CD4-positive, alpha-beta memory T cell (primary cell): ENCODE results near the gene COX20. TPM values are rescaled to one million over a fixed set of nuclear protein-coding genes. Genes with fewer than 3 reads are reported as not detected.

Source experiments
- CTCF ChIA-PET: fragments of 350-600 bp; sonication (Branson Sonifier 250); formaldehyde crosslinking; loops from one replicate; lab custom pipeline; 2021; ENCODE audit warnings: inconsistent platforms; ENCODE audit not compliant: partially characterized antibody; lab: Charles Lee
- POLR2A ChIA-PET: fragments of 350-600 bp; sonication (Branson Sonifier 250); formaldehyde crosslinking; loops from one replicate; lab custom pipeline; 2021; ENCODE audit not compliant: partially characterized antibody; lab: Charles Lee
- DNase-seq, 5 donors: peaks; one replicate each; pipeline versions ENCODE4 v3.0.0 to v3.0.0-alpha.2; 2020 to 2022; ENCODE audit warnings: mixed read lengths in 1 of 5
- H3K27ac ChIP-seq: one replicate; pipeline ENCODE4 v1.7.0; 2013; ENCODE audit warnings: low read depth, low read length
- H3K27me3 ChIP-seq: 2 replicates; pipeline ENCODE4 v1.7.0; 2013; ENCODE audit warnings: mild to moderate bottlenecking, low read length, moderate library complexity; ENCODE audit not compliant: insufficient read depth
- H3K36me3 ChIP-seq: 2 replicates; pipeline ENCODE4 v1.7.0; 2013; ENCODE audit warnings: mild to moderate bottlenecking, low read length, moderate library complexity; ENCODE audit not compliant: insufficient read depth
- H3K4me1 ChIP-seq: 2 replicates; pipeline ENCODE4 v1.7.0; 2013; ENCODE audit warnings: mild to moderate bottlenecking, low read length, moderate library complexity; ENCODE audit not compliant: insufficient read depth
- H3K4me3 ChIP-seq, 2 donors: one replicate each; pipeline ENCODE4 v1.7.0; 2013; ENCODE audit warnings: low read length in 2 of 2, mild to moderate bottlenecking in 1 of 2
- H3K9me3 ChIP-seq, 2 donors: one replicate each; pipeline ENCODE4 v1.7.0; 2013; ENCODE audit warnings: low read length in 2 of 2, control low read depth in 1 of 2; ENCODE audit not compliant: control insufficient read depth in 1 of 2
- H3K27ac Mint-ChIP-seq, 7 donors: one replicate each; pipeline ENCODE4 v1.8.0; 2020 to 2021; ENCODE audit warnings: mixed read lengths in 7 of 7, mild to moderate bottlenecking in 6 of 7, inconsistent platforms in 3 of 7, moderate library complexity in 3 of 7
- H3K27me3 Mint-ChIP-seq, 2 donors: one replicate each; pipeline ENCODE4 v1.8.0; 2020 to 2021; ENCODE audit warnings: mixed read lengths in 2 of 2
- H3K36me3 Mint-ChIP-seq, 2 donors: one replicate each; pipeline ENCODE4 v1.8.0; 2020 to 2021; ENCODE audit warnings: mixed read lengths in 2 of 2, inconsistent platforms in 1 of 2, mild to moderate bottlenecking in 1 of 2
- H3K4me1 Mint-ChIP-seq, 4 donors: one replicate each; pipeline ENCODE4 v1.8.0; 2020 to 2021; ENCODE audit warnings: mixed read lengths in 4 of 4, mild to moderate bottlenecking in 1 of 4
- H3K4me3 Mint-ChIP-seq, 8 donors: one replicate each; pipeline ENCODE4 v1.8.0; 2020 to 2021; ENCODE audit warnings: mixed read lengths in 8 of 8, mild to moderate bottlenecking in 7 of 8, moderate library complexity in 6 of 8, inconsistent platforms in 3 of 8
- H3K9me3 Mint-ChIP-seq, 8 donors: one replicate each; pipeline ENCODE4 v1.8.0; 2020 to 2021; ENCODE audit warnings: mixed read lengths in 8 of 8, mild to moderate bottlenecking in 5 of 8, inconsistent platforms in 3 of 8, moderate library complexity in 1 of 8
- intact Hi-C: fragments of 100-400 bp; cut with micrococcal nuclease; formaldehyde crosslinking; loops from one replicate; pipeline ENCODE4 v1.15.1; 2023
- polyA plus RNA-seq, 2 donors: library from polyadenylated mRNA; unstranded; fragments of 300-500 nt; fragmentation: Illumina TruSeq; gene quantifications; one replicate each; pipeline ENCODE4 v1.2.3, GENCODE V29; 2021
- total RNA-seq, 2 experiments: library from RNA; stranded (reverse); gene quantifications; one replicate each; pipeline ENCODE4 v1.2.3, GENCODE V29; 2021

Gene COX20
- total and polyA plus RNA-seq, 4 experiments from 2014 or later: 31.3 to 65.7 (median 37.8) TPM

- intact Hi-C loops: no loop called here
- H3K9me3 Mint-ChIP-seq: peaks cover 0 to 1% (median 0%) of the 10 kb centered on the region in 8 donors
- Histone ChIP-seq H3K36me3 (peaks cover 48% of the 10 kb centered on the region), H3K27ac (no peak overlapping the region), H3K4me3 (no peak overlapping the region), H3K4me1 (peaks cover 43% of the 10 kb centered on the region), H3K9me3 (no peaks in the 10 kb centered on the region), H3K27me3 (no peaks in the 10 kb centered on the region)
- POLR2A ChIA-PET: interaction anchor here (25.0 to 25.4 kb wide), 2 partner anchors 2 to 9 kb away, joined by 1465 read pairs; partner anchors contain the start of genes COX20 and HNRNPU
- H3K4me3 Mint-ChIP-seq: no peak overlapping the region
- H3K4me1 Mint-ChIP-seq: peaks cover 35 to 90% (median 51%) of the 10 kb centered on the region in 4 donors
- H3K27me3 Mint-ChIP-seq: no peaks in the 10 kb centered on the region
- CTCF ChIA-PET: interaction anchor here (0.9 to 2.7 kb wide), 4 partner anchors 10 to 196 kb away, joined by 3 to 9 read pairs (median 7); no protein-coding TSS in a partner anchor
- DNase-seq: no peak
- H3K36me3 Mint-ChIP-seq: peaks cover 49 to 88% of the 10 kb centered on the region in 2 donors
- H3K27ac Mint-ChIP-seq: peak overlapping the region in 4 of 7 donors; percentile 6 to 57 (median 22)
Observed at GRCh38 chr1:244846653-244847052, 11.2 kb downstream of the COX20 start.

DNA sequence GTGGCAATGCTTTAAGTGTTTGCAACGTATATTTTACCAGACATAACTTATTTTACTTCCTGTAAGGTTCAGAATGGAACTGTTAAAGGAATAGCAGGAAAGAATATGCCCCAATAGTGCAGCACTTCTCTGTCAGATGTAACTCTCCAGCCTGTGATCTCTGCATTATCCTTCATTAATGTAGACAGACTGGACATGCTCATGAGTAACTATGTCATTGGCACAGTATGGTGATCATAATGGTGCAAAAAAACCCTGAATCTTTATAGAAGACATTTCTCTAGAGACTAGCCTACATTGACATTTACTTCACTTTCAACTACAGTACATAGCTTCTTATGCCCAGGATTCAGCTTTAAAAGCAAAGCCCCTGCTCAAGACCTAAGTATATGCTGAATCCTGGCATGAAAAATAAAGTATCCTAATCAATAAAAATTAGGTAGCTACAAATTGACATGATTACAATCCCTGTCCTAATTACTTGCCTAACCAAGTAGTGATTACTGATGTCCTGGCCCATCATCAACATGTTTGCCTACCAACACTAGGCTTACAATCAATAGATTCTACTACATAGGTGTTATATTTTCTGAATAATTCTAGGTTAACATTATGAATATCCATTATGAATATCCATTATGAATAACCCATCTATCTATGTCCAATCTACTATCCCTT is 13.9 kb downstream of the COX20 start:
- Histone ChIP-seq H3K36me3 (peaks cover 48% of the 10 kb centered on the region), H3K4me1 (peaks cover 62% of the 10 kb centered on the region), H3K4me3 (no peak overlapping the region), H3K9me3 (no peaks in the 10 kb centered on the region), H3K27ac (no peak overlapping the region), H3K27me3 (no peaks in the 10 kb centered on the region)
- Mint-ChIP-seq H3K27ac (peak overlapping the region in 5 of 7 donors; percentile 12 to 60 (median 50)), H3K4me1 (peaks cover 42 to 93% (median 58%) of the 10 kb centered on the region in 4 donors), H3K36me3 (peaks cover 51 to 87% of the 10 kb centered on the region in 2 donors), H3K4me3 (peak overlapping the region in 1 of 8 donors; percentile 14), H3K9me3 (no peaks in the 10 kb centered on the region), H3K27me3 (no peaks in the 10 kb centered on the region)
- POLR2A ChIA-PET: interaction anchor here (0.7 to 25.4 kb wide), 5 partner anchors 5 to 121 kb away, joined by 3 to 1465 read pairs (median 17); partner anchors contain the start of genes COX20 and HNRNPU
- CTCF ChIA-PET: interaction anchor here (0.7 to 1.7 kb wide), 5 partner anchors 10 to 120 kb away, joined by 3 to 6 read pairs (median 3); partner anchors contain the start of gene COX20
- intact Hi-C loops: no loop called here
- DNase-seq: no peak

DNA sequence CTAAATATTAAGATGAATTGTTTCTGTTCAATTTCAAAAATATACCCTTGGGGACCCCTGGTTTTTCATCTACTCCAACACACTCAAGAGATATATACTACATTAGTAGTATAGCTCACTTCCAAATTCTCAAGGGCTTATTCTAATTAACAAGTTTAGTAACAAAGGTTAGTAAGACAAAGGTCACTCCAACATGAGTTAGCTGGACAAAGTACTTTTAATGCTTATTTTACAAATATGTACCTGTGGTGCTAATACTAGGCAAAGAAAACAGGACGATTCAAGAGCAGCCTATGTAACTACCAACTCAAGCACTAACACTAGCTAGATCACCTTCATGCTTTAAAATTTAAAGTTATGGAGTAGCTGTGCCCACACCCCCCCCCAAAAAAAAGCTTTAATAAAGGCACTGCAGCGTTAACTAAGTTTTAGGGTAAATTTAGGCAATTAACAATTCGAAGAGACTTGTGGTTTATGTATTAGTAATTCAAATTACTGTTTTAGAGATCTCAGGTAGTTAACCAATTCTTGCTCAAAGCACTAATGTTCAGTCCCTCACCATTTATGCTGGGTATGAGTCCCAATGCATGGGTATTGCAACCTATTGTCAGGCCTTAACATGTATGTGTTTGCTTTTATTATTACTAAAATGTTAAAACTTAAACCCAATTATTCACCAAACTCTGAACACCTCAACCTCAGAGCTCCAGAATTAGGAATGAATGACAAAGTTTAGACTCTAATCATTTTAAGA is 14.8 kb downstream of the COX20 start:
- H3K36me3 Mint-ChIP-seq: peaks cover 55 to 87% of the 10 kb centered on the region in 2 donors
- H3K9me3 Mint-ChIP-seq: no peaks in the 10 kb centered on the region
- H3K27me3 Mint-ChIP-seq: no peaks in the 10 kb centered on the region
- no peak for DNase-seq
- intact Hi-C loops: no loop called here
- ChIA-PET POLR2A (interaction anchor here (0.6 to 25.4 kb wide), 6 partner anchors 6 to 235 kb away, joined by 3 to 1465 read pairs (median 10); partner anchors contain the start of genes COX20 and HNRNPU), CTCF (interaction anchor here (0.7 to 2.2 kb wide), 8 partner anchors 9 to 193 kb away, joined by 3 to 7 read pairs (median 3); a partner anchor contains a TSS)
- Histone ChIP-seq H3K27ac (no peak overlapping the region), H3K27me3 (no peaks in the 10 kb centered on the region), H3K4me3 (no peak overlapping the region), H3K4me1 (peaks cover 68% of the 10 kb centered on the region), H3K9me3 (no peaks in the 10 kb centered on the region), H3K36me3 (peaks cover 47% of the 10 kb centered on the region)
- no peak overlapping the region for H3K4me3 Mint-ChIP-seq
- H3K27ac Mint-ChIP-seq: peak overlapping the region in 6 of 7 donors; percentile 3 to 72 (median 12)
- H3K4me1 Mint-ChIP-seq: peaks cover 47 to 94% (median 65%) of the 10 kb centered on the region in 4 donors

DNA sequence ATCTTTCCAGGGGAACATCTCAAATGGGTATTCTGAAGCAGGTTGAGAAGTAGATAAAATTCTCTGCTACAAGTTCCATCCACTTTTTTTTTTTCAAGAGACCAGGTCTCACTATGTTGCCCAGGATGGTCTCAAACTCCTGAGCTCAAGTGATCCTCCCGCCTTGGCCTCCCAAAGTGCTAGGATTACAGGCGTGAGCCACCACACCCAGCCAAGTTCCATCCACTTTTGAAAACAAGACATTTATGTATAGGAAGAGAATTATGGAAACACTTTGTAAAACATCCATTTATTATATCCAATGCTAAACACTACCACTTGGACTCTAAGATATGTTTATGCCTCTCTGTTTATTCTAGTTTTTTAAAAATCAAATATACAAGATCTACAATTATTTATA is 15.4 kb downstream of the COX20 start:
- ChIA-PET CTCF (interaction anchor here (1.0 to 2.2 kb wide), 4 partner anchors 11 to 192 kb away, joined by 3 to 7 read pairs (median 3); no protein-coding TSS in a partner anchor), POLR2A (interaction anchor here (4.0 to 25.4 kb wide), 3 partner anchors 5 to 120 kb away, joined by 17 to 1465 read pairs (median 1465); partner anchors contain the start of genes COX20 and HNRNPU)
- intact Hi-C loops: no loop called here
- no peak for DNase-seq
- Histone ChIP-seq H3K4me1 (peaks cover 74% of the 10 kb centered on the region), H3K27ac (no peak overlapping the region), H3K27me3 (no peaks in the 10 kb centered on the region), H3K4me3 (no peak overlapping the region), H3K36me3 (peaks cover 48% of the 10 kb centered on the region), H3K9me3 (no peaks in the 10 kb centered on the region)
- peak overlapping the region in 5 of 7 donors; percentile 12 to 78 (median 29) for H3K27ac Mint-ChIP-seq
- H3K4me1 Mint-ChIP-seq: peaks cover 51 to 95% (median 67%) of the 10 kb centered on the region in 4 donors
- peaks cover 55 to 87% of the 10 kb centered on the region in 2 donors for H3K36me3 Mint-ChIP-seq
- peak overlapping the region in 1 of 8 donors; percentile 44 for H3K4me3 Mint-ChIP-seq
- H3K9me3 Mint-ChIP-seq: no peaks in the 10 kb centered on the region
- H3K27me3 Mint-ChIP-seq: no peaks in the 10 kb centered on the region

GRCh38 chr1:244851546-244852231 is 16.2 kb downstream of the COX20 start:
- POLR2A ChIA-PET: interaction anchor here (4.0 to 25.4 kb wide), 3 partner anchors 4 to 119 kb away, joined by 17 to 1465 read pairs (median 1465); partner anchors contain the start of genes COX20 and HNRNPU

DNA sequence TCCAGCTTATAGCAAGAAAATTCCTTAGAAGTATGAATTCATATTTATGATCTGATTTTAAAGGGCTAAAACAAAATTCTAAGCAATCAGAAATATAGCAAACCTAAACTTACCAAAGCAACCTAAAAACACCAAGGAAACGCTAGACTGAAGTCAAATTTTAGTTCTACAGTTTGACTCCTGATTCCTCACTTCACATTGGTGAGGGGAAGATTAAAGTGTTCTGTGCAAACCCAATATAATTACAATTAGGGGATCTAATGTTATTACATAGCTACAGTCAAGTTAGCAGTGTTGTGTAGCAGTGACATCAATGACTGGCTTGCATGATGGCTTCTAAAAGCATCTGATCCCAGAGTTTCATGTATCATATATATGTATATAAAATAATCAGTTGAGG is 17.2 kb downstream of the COX20 start:
- H3K27ac Mint-ChIP-seq: peak overlapping the region in 5 of 7 donors; percentile 8 to 97 (median 56)
- DNase-seq: no peak
- CTCF ChIA-PET: interaction anchor here (0.6 to 3.0 kb wide), 4 partner anchors 10 to 18 kb away, joined by 3 to 7 read pairs (median 4); no protein-coding TSS in a partner anchor
- peaks cover 57% of the 10 kb centered on the region for H3K36me3 ChIP-seq
- H3K9me3 Mint-ChIP-seq: no peaks in the 10 kb centered on the region
- peaks cover 62 to 91% of the 10 kb centered on the region in 2 donors for H3K36me3 Mint-ChIP-seq
- H3K4me3 ChIP-seq: no peak overlapping the region
- H3K27ac ChIP-seq: no peak overlapping the region
- no peaks in the 10 kb centered on the region for H3K27me3 ChIP-seq
- H3K4me1 ChIP-seq: peaks cover 90% of the 10 kb centered on the region
- peaks cover 57 to 97% (median 74%) of the 10 kb centered on the region in 4 donors for H3K4me1 Mint-ChIP-seq
- H3K4me3 Mint-ChIP-seq: peak overlapping the region in 2 of 8 donors; percentile 0 to 52
- no peaks in the 10 kb centered on the region for H3K27me3 Mint-ChIP-seq
- intact Hi-C loops: no loop called here
- no peaks in the 10 kb centered on the region for H3K9me3 ChIP-seq
- POLR2A ChIA-PET: interaction anchor here (1.4 to 25.4 kb wide), 4 partner anchors 3 to 118 kb away, joined by 5 to 1465 read pairs (median 741); partner anchors contain the start of genes COX20 and HNRNPU

More at GRCh38 chr1:244851546-244852231, 16.2 kb downstream of the COX20 start:
- H3K27ac ChIP-seq: no peak overlapping the region
- intact Hi-C loops: no loop called here
- H3K36me3 ChIP-seq: peaks cover 50% of the 10 kb centered on the region
- H3K27me3 ChIP-seq: no peaks in the 10 kb centered on the region
- H3K4me3 Mint-ChIP-seq: no peak overlapping the region
- H3K27ac Mint-ChIP-seq: peak overlapping the region in 5 of 7 donors; percentile 15 to 97 (median 56)
- CTCF ChIA-PET: interaction anchor here (1.6 to 3.0 kb wide), 3 partner anchors 10 to 15 kb away, joined by 3 to 7 read pairs (median 7); no protein-coding TSS in a partner anchor
- H3K36me3 Mint-ChIP-seq: peaks cover 56 to 89% of the 10 kb centered on the region in 2 donors
- no peaks in the 10 kb centered on the region for H3K27me3 Mint-ChIP-seq
- peaks cover 82% of the 10 kb centered on the region for H3K4me1 ChIP-seq
- peaks cover 53 to 97% (median 68%) of the 10 kb centered on the region in 4 donors for H3K4me1 Mint-ChIP-seq
- no peak overlapping the region for H3K4me3 ChIP-seq
- no peaks in the 10 kb centered on the region for H3K9me3 ChIP-seq
- H3K9me3 Mint-ChIP-seq: no peaks in the 10 kb centered on the region
- no peak for DNase-seq
